Uterus (tissue), 4 donors: ENCODE measurements around the gene PTPRM. TPM values are rescaled to one million over a fixed set of nuclear protein-coding genes. Genes with fewer than 3 reads are reported as not detected.
A peak's percentile ranks its signal among the peaks of the same experiment; 100 is the strongest.

Source experiments
- DNase-seq, 2 donors: peaks; one replicate each; pipeline ENCODE4 v3.0.0-alpha.2; 2019 to 2020
- H3K27ac ChIP-seq, 2 donors: fragments of 200-600 bp; sonication (generic); 1 replicate in 1 of 2; 2 replicates in 1 of 2; pipeline ENCODE4 v1.5.1; 2016 to 2018
- H3K27me3 ChIP-seq, 2 donors: fragments of 200-600 bp; sonication (generic); one replicate each; pipeline ENCODE4 v1.5.1; 2018 to 2019; ENCODE audit warnings: control low read depth in 1 of 2
- H3K36me3 ChIP-seq, 2 donors: fragments of 200-600 bp; sonication (generic); one replicate each; pipeline ENCODE4 v1.5.1; 2019; ENCODE audit warnings: control low read depth in 1 of 2
- H3K4me1 ChIP-seq, 2 donors: fragments of 200-600 bp; sonication (generic); one replicate each; pipeline ENCODE4 v1.5.1; 2018 to 2019; ENCODE audit warnings: control low read depth in 1 of 2
- H3K4me3 ChIP-seq, 2 donors: fragments of 200-600 bp; sonication (generic); 1 replicate in 1 of 2; 2 replicates in 1 of 2; pipeline ENCODE4 v1.5.1; 2018 to 2019; ENCODE audit warnings: mild to moderate bottlenecking in 1 of 2
- H3K9me3 ChIP-seq, 2 donors: fragments of 200-600 bp; sonication (generic); one replicate each; pipeline ENCODE4 v1.5.1; 2019; ENCODE audit warnings: control low read depth in 1 of 2
- POLR2A ChIP-seq, 2 donors: fragments of 450-650 bp; IDR thresholded peaks; one replicate each; pipeline ENCODE4 v1.6.1; 2016; ENCODE audit warnings: antibody characterized with exemption in 2 of 2, mild to moderate bottlenecking in 1 of 2, moderate library complexity in 1 of 2
- intact Hi-C: fragments of 100-400 bp; cut with DNase I; formaldehyde crosslinking; loops from one replicate; pipeline ENCODE4 v1.15.1; 2023; ENCODE audit warnings: low total_unique reads
- total RNA-seq, 4 donors: library from RNA; depleted of rRNA in 3 of 4; stranded (reverse); fragments of >200 nt in 3 of 4; gene quantifications; one replicate each; pipeline versions ENCODE4 v1.1.0 to v1.2.4, GENCODE V29; 2014 to 2023
- TF ChIP-seq, protein P1 (sequence below), 4 experiments: fragments of 200-600 bp in 2 of 4; fragments of 450-650 bp in 2 of 4; sonication (generic) in 2 of 4; IDR thresholded peaks; one replicate each; pipeline ENCODE4 v1.5.1; 2016 to 2019; ENCODE audit warnings: antibody characterized with exemption in 4 of 4, mild to moderate bottlenecking in 2 of 4, moderate library complexity in 1 of 4
- donor health status: DM: yes; HTN: yes; CAD: no.

PTPRM gene
- total RNA-seq, 4 donors from 2014 or later, result 62.0 to 127 (median 85.7) TPM

DNA sequence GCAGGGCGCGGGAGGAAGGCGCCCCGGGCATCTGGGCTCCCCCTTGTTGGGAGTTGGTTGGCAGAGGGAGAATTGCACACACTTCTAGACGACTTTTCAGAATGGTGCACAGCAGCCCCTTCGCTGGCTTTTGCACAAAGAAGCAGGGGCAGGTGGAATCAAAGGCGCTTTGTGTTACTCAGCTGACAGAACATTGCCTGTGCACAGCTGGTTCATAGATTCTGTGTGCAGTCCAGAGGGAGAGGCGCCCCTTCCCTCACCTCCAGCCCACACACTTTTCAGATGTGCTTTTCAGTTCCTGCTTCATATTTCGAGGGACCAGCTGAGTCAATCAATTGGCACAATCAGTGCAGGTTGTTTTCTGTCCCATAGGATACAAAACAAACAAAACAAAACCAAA lies 693.7 kb downstream of the PTPRM start:
- TF ChIP-seq POLR2A (IDR thresholded peaks at IDR 0.05), result no peak
- TF ChIP-seq, protein P1, sequence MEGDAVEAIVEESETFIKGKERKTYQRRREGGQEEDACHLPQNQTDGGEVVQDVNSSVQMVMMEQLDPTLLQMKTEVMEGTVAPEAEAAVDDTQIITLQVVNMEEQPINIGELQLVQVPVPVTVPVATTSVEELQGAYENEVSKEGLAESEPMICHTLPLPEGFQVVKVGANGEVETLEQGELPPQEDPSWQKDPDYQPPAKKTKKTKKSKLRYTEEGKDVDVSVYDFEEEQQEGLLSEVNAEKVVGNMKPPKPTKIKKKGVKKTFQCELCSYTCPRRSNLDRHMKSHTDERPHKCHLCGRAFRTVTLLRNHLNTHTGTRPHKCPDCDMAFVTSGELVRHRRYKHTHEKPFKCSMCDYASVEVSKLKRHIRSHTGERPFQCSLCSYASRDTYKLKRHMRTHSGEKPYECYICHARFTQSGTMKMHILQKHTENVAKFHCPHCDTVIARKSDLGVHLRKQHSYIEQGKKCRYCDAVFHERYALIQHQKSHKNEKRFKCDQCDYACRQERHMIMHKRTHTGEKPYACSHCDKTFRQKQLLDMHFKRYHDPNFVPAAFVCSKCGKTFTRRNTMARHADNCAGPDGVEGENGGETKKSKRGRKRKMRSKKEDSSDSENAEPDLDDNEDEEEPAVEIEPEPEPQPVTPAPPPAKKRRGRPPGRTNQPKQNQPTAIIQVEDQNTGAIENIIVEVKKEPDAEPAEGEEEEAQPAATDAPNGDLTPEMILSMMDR (IDR thresholded peaks at IDR 0.05), result no peak
- no peak for DNase-seq
- H3K27me3 ChIP-seq, result no peaks in the 10 kb centered on the region
- H3K9me3 ChIP-seq, result no peaks in the 10 kb centered on the region
- H3K27ac ChIP-seq, result no peak overlapping the region
- intact Hi-C loops, result no loop called here
- no peak overlapping the region for H3K4me3 ChIP-seq
- H3K36me3 ChIP-seq, result no peaks in the 10 kb centered on the region
- H3K4me1 ChIP-seq, result no peaks in the 10 kb centered on the region

DNA sequence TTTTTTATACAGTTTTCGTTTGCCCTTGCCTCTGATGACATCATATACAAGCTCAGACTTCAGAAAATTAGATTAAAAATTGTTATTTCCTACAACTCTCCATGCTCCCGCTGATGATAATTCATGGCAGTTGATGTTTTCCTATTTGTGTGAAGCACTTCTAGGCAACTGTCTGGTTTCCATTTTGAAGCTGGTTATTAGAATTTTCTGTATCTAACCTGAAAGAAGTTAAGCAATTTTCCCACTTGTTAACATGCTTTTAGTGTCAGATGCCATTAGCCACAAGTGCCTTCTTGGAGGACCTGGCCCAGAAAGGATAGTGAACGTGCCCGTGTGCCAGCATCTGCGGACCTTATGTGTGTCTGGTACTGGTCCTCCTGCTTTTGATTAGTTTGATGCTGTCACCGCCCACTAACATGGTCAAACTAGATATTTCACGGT lies 694.6 kb downstream of the PTPRM start:
- TF ChIP-seq POLR2A (IDR thresholded peaks at IDR 0.05), result no peak
- TF ChIP-seq, protein P1 (IDR thresholded peaks at IDR 0.05), result no peak
- H3K27ac ChIP-seq, result no peak overlapping the region
- H3K9me3 ChIP-seq, result no peaks in the 10 kb centered on the region

DNA sequence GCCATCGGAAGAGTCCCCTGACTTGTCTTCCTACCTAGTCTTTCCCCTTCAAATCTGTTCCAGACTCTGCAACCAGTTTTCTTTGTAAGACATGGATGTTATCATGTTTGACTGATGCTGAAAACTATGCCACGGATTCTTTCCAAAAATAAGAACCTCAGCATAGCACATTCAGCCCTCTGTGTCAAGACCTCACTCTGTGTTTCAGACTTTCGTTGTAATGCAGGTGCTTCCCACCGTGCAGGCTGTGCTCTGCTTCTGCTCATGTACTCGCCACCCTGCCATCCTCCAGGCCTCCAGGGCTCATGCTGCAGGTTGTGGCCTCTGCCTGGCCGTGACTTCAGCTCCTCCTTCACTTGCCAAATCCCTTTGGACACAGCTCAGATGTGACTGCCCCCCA lies 695.1 kb downstream of the PTPRM start:
- no peaks in the 10 kb centered on the region for H3K4me1 ChIP-seq
- intact Hi-C loops, result no loop called here
- no peaks in the 10 kb centered on the region for H3K27me3 ChIP-seq
- TF ChIP-seq POLR2A (IDR thresholded peaks at IDR 0.05), result no peak
- TF ChIP-seq, protein P1 (IDR thresholded peaks at IDR 0.05), result no peak
- no peak overlapping the region for H3K27ac ChIP-seq
- H3K9me3 ChIP-seq, result no peaks in the 10 kb centered on the region
- no peak for DNase-seq
- no peak overlapping the region for H3K4me3 ChIP-seq
- H3K36me3 ChIP-seq, result no peaks in the 10 kb centered on the region

More for the DNA sequence above, 694.6 kb downstream of the PTPRM start:
- H3K4me1 ChIP-seq, result no peaks in the 10 kb centered on the region
- intact Hi-C loops, result no loop called here
- no peaks in the 10 kb centered on the region for H3K36me3 ChIP-seq
- DNase-seq, result no peak
- no peaks in the 10 kb centered on the region for H3K27me3 ChIP-seq
- H3K4me3 ChIP-seq, result no peak overlapping the region

DNA sequence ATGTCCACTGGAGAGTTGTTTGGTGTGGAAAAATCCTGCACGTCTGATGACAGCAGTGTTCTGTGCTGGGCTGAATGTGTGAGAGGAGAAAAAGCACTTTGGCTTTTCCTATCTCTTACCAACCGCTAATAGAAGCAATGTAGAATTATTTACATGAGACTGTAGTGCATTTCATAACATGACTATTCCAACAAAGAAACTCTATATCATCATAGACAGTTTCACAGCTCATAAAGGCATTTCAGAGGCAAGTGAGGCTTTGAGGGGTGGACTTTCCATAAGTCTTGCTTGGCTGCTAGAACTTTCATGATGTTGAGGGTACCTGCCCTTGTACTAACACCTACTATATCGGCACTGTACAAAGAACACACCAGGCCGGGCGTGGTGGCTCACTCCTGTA lies 697.0 kb downstream of the PTPRM start:
- H3K9me3 ChIP-seq, result no peaks in the 10 kb centered on the region
- no peak overlapping the region for H3K4me3 ChIP-seq
- DNase-seq, result no peak
- TF ChIP-seq, protein P1 (IDR thresholded peaks at IDR 0.05), result no peak
- TF ChIP-seq POLR2A (IDR thresholded peaks at IDR 0.05), result no peak
- intact Hi-C loops, result no loop called here
- no peaks in the 10 kb centered on the region for H3K36me3 ChIP-seq
- H3K4me1 ChIP-seq, result no peaks in the 10 kb centered on the region
- no peaks in the 10 kb centered on the region for H3K27me3 ChIP-seq
- no peak overlapping the region for H3K27ac ChIP-seq

DNA sequence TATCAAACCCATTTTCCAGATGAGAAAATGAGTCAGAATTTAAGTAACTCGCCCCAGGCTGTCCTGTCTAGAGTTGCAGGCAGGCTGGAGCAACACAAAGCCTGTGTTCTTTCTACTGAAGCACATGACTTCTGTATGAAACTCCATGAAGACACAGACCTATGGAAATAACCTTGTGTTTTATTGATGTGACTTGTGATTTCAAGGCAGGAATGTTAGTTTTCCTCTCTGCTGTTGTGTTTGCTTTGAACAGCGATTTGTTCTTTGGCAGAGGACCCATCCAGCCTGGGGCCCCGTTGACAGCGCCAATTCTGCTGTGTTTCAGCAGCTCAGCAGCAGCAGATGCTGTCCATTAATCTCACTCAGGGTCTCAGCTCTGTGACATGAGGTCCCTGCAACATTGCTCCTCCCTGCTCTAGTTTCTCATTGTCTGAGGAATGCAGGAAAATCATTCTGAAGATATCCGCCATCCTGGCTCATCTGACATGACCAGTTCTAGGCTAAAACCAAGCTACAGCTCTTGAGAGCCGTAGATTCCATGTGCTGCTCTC lies 697.8 kb downstream of the PTPRM start:
- intact Hi-C loops, result no loop called here
- Histone ChIP-seq H3K27me3 (no peaks in the 10 kb centered on the region), H3K4me3 (no peak overlapping the region), H3K36me3 (no peaks in the 10 kb centered on the region), H3K9me3 (no peaks in the 10 kb centered on the region), H3K27ac (no peak overlapping the region), H3K4me1 (no peaks in the 10 kb centered on the region)
- DNase-seq, result peak in 1 of 2 donors; percentile 40
- TF ChIP-seq, protein P1 (IDR thresholded peaks at IDR 0.05), result no peak
- no peak for TF ChIP-seq POLR2A (IDR thresholded peaks at IDR 0.05)
